Activated T-cell treated with anti-CD3 and anti-CD28 coated beads for 48 hours (primary cell): ENCODE results near the gene NUCB2.

Experiments used
- DNase-seq: peaks from one replicate; pipeline ENCODE4 v3.0.0-alpha.2; 2020; ENCODE audit warnings: low read depth

NUCB2 gene

DNA sequence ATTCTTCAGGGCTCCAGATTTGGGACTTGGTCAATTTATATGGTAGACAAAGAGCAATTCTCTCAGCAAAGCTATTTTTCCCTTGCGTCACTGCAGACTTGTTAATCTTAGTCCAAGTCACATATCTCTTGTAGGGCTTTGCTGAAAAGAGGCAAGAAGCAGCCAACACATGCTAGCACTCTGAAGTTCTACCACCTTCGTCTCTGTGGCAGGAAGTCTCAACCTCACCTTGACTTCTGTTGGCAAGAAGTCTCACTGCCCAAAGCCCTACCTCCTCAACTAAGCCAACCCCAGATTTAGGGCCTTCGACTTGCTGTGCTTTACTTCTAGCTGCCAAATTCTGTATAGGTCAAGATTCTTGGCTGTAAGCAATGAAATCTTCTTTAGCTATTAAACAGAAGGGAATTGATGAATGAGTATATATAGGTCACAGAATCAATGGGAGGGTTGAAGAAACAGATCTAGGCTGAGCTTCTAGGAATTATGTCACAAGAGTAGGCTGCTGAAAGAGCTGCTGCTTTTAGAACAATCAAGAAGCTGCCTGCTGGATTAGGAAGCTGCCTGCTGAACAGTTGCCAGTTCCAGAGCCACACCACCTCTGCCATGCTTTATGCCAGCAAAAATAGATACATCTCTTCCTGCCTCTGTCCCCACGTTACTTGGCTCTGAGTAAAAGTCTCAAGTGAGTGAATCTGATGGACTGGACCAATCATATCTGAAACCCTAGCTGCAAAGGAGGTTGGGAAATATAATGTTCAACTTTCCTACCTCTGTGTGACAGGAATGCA is 57.5 kb downstream of the NUCB2 start:
- DNase-seq: no peak

DNA sequence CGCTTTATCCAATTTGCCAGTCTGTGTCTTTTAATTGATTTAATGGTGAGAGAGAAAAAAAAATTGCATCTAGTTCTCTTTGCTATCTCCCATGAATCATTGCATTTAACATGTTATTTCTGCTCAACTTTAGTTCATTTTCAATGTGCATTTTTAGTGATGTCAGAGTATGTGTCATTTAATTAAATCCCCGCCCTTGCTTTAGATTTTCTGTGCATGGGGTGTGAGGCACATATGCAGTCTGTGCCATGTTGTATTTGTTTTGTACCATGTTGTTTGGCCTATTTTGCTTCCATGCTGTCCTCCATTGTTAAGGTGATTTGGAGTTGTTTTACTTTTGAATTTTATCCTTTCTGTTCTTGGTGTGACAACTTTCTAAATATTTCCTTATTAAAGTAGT is 66.7 kb downstream of the NUCB2 start:
- no peak for DNase-seq

DNA sequence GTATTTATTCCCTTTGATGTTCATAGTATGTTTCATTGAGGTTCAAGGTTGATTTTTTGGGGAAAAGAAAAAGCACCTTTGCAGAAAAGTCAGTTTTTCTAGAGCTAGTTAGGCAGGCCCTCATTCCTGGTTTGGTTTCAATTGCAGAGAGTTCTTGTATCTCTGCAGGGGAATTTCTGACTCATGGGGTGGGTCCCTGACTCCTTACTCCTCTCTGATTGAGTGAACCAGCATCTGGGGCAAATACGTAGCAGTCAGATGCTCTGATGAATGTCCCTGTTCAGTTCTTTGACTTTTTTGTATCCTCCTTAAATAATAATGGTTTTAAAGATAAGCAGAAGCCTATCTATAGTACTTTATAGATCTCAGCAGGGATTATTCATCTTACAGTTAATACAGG is 67.4 kb downstream of the NUCB2 start:
- DNase-seq: peak; percentile 27

DNA sequence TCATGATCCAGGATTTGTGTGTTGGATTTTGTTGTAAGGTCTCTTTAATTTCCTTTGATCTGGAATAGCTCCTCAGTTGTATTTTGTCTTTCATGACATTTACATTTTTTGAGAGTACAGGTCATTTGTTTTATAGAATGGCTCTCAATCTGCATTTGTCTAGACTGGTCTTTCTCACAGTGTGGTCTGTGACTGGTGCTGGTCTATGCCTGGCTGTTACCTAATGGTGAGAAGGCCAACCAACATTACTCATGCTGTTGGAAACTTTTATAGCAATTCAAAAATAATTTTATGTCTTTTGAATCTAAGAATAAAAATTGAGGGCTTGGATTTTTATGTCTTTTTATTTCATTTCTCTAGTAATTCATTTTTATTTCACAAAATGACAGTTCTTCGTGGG is 71.1 kb downstream of the NUCB2 start:
- DNase-seq: no peak

DNA sequence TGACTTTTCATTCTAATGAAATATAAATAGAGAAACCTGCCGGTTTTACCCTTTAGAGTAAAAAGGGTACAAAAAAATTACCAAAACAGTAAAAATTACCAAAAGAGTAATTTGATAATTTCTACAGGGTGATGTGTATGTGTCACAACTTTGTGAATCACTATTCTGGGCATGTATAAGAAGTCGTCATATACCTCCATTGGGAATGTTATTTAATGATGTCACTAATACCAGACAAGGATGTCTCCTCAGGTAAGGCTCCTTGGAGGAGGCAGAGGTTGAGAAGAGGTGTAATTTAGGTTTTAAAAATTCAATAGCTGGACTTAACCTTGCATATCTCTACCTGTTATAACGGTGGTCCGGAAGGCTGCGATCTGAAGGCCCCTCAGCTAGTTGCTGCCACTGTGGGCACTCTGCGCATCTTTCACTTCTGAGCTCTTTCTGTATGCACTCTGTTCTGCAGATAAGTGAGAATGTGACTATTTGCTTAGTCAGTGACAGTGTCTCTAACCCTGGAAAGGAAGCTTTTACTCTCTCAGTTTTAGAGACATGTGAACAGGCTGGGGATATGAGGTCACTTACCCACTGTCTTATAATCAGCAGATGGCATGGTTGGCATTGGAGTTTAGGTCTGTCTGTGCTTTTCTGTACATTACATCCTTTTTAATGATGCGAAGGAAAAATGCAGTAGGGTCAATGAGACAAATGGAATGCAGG is 74.1 kb downstream of the NUCB2 start:
- DNase-seq: no peak

DNA sequence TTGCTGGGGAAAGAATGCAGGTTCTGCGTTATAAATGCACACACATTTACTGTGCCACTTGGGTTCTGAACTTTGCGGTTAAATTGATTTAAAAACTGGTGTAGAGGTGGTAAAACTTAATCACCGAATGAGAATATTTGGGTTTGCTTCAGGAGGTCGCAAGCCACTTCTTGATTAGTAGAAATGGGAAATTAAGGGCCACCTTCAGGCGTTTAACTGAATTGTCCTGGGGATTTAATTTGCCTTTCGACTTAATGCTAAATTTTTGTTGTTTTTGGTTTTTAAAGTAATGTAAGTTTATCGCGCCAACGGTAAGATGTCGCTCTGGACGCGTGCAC is 74.6 kb downstream of the NUCB2 start:
- no peak for DNase-seq

DNA sequence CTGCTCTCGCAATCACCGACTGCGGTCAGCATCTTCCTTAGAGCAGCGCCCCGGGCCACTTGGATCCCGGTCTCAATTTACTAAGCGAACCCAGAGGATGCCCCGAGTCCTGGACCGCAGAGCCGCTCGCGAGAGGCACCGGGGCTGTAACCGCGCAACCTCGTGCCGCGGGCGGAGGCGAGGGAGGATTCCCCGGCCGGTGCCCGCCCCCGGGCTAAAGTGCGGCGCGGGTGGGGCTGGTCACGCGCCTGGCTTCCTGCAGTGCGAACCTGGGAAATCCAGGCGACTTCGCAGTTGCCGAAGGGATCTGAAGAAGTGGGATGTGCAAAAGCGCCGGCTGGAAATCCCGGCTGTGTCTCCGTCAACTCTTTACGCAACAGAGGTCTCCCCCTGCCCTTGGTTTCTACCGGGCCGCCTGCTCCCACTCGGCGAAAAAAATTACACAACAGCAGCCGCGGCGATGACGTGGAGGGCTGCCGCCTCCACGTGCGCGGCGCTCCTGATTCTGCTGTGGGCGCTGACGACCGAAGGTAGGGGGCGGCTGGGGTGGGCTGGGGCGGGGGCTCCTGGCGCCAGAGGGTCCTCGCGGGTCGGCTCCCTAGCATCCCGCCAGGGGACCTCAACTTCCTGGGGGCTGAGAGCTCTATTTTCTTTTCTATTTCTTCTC is 75.1 kb downstream of the NUCB2 start, which contains the start of gene NCR3LG1:
Gene NCR3LG1, plus strand, starts transcription at position 291 of the 667 bp plus-strand sequence. Its CDS starts 170 bp downstream, at position 461.
- DNase-seq: peak; percentile 48

DNA sequence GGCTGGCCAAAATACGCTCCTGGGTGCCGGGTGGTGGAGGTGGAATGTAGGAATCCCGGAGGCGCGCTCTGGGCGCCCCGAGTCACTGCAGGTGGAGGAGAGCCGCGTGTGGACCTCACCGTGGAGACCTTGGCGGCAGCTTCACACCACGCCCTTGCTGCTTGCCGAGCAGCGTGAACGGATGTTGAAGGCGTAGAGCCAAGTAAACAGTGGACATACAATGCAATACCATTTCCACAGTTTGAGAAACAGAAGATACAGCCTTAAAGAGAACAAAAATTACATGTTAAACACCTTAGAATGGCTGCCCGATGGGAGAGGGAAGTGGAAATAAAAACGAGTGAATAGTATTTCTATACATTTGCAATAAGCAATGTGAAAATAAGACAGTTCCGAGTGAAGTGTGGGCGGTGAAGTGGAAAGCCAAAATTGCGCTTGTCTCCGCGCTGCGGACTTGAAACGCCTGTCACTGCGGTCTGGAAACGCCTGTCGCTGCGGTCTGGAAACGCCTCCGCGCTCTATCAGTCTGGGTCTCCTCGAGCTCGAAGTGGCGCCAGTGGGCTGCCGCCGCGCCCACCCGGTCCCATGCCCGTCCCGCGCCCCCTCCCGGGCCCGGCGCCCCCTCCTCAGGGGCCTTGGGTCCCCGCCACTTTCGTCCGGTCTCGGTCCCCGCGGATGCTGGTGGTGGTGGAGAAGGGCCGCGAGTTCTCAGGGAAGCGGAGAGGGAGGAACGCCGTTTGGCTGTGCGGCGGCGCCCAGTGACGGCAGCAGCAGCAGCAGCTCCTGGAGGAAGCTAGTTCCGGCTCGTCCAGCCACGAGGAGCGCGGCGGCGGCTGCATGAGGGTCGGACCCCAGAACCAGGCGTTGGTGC is 76.6 kb downstream of the NUCB2 start:
- peak; percentile 56 for DNase-seq

DNA sequence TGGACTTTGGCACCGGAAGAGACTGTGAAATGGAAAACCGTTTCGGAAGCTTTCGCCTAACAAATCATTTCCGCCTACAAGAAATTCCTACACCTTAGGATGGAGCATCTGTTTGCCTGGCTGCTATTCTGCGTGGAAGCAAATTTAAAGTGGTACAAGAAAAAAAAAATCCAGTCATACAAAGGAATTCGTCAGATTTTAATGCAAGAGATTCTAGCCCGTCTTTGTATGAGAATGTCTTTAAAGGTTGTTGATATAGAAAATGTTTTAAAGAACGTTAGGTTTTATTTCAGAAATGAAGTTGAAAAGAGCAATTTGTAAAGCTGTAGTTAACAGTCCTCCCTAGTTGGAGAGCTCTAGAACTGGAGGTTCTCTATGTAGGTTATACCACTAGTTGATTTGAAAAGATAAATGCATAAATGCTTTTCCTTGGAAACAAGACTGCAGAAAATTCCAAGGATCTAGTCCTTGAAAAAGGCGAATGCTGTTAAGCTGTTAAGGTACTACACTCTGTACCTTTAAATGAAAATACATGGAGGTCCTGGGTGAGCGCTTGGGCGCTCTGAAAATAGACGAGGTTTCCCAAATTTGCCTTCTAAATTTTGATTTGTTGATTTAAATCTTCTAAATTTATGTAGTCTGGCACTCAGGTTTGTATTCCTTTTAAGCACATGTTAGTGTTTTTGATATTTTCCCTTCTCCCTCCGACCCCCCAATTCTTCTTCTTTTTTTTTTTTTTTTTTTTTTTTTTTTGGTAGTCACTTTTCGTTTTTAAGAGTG is 77.5 kb downstream of the NUCB2 start:
- DNase-seq: no peak

DNA sequence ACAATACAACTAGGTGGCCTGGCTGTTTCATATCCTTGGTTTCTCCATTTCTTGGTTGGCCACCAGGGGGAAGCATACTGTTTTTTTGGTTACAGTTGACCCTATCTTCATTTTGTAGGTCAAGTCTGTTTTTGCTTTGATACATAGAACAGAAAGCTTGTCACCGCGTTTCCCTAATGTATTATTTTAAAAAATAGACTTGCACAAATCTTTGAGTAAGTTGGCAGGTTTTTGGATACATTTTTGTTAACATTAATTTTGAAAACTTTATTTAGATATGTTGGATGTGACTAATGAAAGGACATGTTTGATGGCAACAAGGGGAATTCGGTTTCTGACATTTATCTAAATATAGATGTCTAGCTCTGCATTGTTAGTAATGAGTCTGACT is 78.1 kb downstream of the NUCB2 start:
- peak; percentile 41 for DNase-seq

DNA sequence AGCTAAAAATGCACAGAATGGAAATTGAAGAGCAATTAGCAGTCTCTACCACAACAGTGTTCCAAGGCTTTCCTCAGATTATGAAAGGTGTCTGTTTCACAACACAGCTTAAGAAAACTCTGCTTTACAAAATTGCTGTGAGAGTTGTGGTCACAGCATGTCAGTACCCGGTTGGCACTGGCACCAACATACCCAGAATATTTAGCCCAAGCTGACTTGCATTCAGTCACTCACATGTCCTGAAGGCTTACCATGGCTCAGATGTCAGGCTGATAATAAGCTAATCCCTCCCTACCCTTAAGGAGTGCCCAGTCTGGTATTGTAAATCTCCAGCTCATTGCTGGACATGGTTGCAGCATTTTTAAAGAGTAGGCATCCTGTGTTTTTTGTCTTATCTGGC is 90.0 kb downstream of the NUCB2 start:
- DNase-seq: no peak

DNA sequence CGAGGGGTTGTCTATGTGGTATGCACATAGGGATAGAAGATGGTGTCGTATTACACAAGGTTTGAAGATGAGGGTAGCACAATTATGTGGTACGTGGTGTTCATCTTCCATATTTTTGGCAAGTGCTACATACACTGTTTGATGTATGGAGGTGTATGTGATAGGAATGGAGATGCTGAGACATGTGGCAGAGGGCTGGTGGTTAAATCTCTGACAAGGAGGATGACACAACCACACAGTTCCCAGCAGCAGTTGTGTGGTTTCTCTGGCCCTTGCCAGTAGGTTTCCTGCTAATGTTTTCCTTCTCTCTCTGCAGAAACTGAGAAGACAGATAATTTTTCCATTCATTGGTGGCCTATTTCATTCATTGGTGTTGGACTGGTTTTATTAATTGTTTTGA is 92.0 kb downstream of the NUCB2 start:
- no peak for DNase-seq

DNA sequence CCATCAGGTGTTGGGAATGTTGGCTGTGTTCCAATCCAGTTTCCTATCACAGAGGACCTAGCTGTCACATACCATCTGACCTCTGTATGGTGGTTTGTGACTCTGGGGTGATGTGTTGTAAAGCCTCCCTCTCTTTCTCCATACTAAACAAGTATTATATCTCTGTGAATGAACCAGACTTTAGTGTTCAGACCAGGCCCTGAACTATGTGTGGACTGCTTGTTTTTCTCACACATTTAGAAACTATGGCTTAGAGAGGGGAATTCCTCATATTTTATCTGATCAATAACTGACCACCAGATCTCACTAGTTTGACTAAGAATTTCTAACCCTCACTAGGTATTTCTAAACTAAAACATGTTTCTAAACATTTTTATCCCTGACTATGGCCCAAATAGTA is 92.6 kb downstream of the NUCB2 start:
- DNase-seq: no peak

DNA sequence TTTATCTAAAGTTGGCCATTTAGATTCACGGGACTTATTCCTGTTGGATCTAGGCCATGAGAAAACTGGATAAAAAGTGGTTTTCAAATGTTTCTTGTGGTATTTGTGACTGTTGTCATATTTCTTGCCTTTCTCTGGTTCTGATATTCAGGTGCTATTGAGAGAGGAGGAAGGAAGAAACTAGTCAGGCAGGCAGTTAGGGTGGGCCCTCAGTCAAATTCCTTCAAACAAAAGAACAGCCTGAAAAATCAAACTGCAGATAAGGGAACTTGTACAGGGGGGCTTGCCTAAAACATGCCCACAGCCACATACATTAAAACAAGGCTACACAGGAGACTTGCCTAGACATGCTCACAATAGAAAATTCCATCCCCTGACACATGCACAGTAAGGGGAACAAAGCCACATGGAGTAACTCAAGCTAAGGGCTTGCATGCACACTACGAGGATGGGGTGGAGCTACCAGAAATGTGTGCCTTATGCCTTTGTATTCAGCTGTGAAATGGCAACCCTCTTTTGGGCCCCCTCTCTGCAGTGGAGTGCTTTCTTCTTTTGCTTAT is 93.2 kb downstream of the NUCB2 start:
- no peak for DNase-seq

DNA sequence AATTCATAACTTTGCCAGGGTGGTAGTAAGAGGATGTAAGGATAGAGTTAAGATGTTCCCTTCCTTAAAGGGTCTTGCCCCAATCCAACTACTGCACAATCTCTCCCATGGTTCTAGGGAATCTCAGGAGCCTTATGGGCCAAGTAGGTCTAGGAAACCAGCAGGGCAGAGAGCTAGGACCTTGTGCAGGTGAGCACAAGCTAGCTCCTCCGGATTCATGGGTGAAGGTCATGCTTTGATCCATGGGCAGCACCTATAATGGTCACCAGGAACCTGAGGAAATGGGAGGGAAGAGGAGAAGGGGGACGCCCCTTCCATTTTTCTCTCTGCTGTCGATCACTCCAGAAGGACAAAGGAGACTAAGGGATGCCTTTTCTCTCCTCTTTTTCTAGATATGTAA is 95.1 kb downstream of the NUCB2 start:
- no peak for DNase-seq

DNA sequence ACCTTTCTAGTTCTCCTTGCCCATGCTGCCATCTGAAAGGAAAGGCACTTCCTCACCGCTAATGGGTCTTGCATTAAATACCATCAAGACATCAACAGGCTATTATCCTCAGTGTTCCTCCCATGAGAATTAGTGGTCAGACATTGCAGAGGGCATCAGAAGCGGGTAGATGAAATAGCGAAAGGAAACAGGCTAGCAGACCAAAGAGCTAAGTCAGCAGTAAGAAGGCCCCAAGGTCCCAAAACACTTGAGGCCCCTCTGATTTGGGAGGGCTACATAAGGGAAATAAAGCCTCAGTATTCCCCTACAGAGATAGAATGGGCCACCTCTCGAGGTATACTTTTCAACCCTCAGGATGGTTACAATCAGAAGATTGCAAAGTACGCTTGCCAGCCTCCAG is 99.0 kb downstream of the NUCB2 start:
- no peak for DNase-seq

DNA sequence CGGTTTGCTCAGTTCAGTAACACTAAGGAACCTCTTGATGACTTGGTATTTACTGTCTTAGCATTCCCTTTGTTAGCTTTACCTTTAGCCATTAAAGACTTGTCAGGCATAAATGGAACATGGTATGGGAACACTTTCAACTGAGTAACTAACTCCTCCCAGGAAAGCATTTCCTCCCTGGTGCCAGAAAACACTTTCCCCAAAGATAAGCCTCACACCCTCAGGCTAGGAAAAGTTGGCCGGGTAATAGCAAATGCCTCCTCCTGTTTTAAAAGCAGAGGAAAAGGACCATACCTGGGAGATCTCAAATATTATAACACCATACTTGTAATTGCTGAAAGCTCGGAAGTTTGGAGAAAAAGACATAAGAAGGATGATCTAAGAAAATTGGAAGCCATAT is 100.0 kb downstream of the NUCB2 start:
- no peak for DNase-seq

DNA sequence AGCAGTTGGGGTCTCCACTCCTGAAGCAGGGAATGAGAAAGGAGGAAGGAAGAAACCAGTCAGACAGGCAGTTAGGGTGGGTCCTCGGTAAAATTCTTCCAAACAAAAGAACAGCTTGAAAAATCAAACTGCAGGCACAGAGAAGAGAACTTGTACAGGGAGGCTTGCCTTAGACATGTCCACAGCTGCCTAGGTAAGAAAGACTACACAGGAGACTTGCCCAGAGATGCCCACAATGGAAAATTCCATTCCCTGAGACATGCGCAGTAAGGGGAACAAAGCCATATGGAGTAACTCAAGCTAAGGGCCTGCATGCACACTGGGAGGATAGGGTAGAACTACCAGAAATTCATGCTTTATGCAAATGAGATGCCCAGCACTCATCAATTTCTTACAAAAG is 102.1 kb downstream of the NUCB2 start:
- no peak for DNase-seq

DNA sequence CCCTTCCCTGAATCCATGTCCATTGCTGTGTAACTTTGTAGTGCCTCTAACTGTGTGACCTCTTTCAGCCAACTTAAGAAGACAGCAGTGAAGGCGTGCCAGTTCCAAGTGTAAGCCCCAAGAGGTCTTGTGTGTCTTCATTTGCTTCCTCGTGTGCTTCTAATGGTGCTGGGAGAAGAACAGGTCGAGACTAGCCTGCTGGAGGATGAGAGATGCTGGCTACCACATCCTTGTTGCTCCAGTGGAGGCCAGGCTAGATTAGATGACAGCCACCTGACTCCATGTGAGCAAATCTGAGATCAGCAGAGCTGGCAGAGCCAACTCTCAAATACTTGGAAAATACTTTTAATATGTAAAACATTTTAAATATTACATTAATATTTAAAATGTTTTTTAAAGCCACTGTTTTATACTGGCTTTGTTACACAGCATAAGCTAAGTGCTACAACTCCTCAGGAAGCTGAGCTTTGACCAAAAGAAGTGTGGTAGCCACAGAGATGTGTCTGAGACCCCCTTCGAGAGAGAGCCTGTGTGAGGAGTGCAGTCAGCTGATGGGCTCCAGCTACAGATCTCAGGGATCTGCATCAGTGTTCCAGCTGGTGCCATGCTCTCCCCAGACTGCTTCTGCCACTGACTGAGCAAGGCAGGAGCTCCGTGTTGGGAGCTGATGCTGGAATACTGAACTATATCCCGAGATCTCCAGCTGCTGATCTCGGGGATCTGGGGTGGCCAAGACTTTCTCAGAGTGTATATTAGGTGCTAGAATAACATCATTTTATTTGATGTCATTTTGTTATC is 103.0 kb downstream of the NUCB2 start:
- no peak for DNase-seq

DNA sequence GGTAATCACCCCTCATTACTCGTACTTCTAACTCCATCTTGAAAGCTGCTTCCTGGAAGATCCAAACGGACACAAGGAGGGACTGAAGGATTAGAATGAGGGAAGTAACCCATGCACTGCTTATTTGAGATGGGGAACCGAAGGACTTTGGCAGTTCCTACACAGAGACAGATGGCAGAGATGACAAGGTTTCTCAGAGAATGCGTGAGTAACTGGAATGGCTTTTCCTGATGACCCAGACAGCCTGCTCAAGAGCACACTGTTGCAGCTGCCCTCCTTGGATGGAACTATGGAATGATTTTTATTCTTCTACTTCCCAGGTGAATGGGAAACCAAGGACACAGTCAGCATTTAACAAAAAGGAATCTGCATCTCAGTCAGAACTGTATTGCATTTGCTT is 104.6 kb downstream of the NUCB2 start:
- DNase-seq: no peak
